GM21360 (cell line): ENCODE data around the gene DLG5.
A peak's percentile ranks its signal among the peaks of the same experiment; 100 is the strongest.

Experiments used
- ATAC-seq: cut with Tn5 transposase; IDR thresholded peaks from one replicate; pipeline ENCODE4 v1.9.1; 2021; ENCODE audit warnings: mild to moderate bottlenecking, moderate library complexity; ENCODE audit not compliant: unreplicated experiment

Gene DLG5

GRCh38 chr10:77850620-77851231 lies 75.8 kb downstream of the DLG5 start:
- no peak for ATAC-seq

- ATAC-seq = no peak
These were observed 77.4 kb downstream of the DLG5 start for GRCh38 chr10:77849039-77849664.

DNA sequence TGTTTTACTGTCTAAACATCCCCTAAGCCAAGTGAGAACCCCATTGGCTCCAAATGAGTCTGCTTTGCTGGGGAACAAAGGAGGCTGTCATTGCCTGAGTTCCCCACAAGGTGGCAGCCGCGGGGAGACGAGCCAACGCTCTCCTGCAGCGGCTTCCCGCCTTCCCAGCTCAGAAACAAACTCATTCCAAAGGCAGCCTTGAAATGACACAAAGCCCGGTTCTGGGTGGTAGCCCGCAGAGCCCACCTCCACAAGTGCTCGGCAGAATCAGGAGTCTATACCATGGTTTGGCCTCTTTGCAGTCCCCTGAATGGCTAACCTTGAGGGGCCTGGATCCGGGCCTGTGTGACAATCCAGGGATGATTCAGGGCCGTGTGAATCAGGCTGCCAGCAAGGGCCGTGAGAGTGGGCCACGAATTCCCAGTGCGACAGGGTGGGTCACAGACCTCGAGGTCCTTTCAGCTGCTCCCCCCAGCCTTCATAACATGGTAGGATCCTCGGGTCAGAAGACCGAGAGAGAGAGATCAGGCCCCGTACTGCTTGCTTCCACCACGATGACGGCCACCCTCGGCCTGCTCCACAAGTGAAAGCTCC lies 79.7 kb downstream of the DLG5 start:
- no peak for ATAC-seq

DNA sequence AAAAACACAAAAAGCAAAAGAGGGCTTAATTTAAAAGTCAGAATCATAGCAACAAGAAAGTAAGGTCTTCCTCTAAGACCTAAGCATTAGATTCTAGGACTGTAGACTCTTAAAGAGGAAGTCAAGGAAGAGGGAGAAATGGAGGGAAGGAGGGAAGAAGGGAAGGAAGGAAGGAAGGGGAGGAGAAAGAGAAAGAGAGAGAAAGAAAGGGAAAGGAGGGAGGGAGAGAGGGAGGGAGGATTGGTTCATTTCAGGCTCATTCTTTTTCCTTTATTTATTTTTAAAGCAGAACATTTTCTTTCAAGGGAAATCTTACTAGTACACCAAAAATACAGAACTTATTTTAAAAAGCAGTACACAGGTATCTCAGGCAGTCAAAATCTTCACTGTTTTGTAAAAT lies 81.1 kb downstream of the DLG5 start:
- no peak for ATAC-seq

DNA sequence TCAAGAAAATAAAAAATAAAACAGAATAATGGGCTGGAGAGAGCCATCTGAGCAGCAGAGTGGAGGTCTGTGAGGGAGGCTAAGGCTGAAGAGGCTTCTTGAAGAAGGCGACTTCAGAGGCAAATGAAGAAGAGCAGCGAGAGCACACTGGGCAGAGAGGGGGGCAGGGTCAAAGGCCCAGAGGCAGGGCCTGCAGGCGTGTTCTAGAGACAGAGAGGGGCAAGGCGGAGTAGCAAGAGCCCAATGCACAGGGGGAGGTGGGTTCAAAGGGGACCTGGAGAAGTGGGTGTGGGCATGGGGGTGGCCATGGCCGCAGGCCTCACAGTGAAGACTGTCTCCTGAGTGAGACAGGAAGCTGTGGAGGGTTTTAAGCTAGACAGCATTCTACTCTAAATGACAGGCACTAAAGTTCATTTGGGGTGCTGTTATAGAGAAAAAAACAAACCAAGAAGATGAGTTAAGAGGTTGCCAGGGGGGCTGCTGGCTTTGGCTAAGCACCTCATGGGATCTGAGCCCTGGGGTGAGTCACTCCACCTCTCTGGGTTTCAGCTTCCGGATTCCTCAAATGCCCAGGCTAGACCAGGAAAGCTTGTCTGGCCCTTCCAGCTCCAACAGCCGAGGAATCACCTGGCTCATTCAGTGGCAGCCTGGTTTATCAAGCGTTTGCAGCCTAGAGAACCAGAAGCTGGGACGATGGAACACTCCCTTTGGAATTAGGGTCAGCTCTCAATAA lies 81.7 kb downstream of the DLG5 start:
- no peak for ATAC-seq

GRCh38 chr10:77844177-77844576 lies 82.4 kb downstream of the DLG5 start:
- ATAC-seq = no peak

- ATAC-seq = no peak
These were observed 83.3 kb downstream of the DLG5 start for GRCh38 chr10:77843264-77843663.

- no peak for ATAC-seq
These were observed 83.8 kb downstream of the DLG5 start for GRCh38 chr10:77842652-77843212.

DNA sequence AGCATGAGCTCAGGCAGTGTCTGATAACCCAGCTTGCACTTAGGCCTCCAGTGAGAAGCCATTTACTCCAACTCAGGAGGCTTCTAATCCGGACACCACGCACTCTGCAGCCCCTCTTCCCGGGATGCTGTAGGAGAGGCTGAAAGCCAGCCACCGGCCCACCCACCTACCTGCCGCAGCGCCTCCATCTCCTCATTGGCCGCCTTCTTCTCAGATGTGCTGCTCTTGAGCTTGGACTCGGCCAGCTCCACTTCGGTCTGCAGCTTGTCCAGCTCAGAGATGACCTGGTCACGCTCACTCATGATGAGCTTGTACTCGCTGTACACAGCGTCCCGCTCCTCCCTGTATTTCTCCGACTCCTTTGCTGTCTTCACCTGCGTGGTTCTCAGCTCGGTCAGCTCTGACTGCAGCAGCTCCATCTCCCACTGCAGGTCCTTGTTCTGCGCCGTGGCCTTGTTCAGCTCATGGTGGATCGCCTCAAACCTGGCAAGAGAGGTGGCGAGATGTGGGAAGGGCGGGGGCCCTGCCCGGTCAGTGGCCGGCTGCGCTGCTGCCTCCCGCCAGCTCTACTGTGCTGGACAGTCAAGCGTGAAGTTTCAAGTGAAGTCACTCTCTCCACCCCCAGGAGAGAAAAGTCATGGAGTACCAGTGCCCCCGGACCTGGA lies 84.7 kb downstream of the DLG5 start:
- ATAC-seq = no peak

DNA sequence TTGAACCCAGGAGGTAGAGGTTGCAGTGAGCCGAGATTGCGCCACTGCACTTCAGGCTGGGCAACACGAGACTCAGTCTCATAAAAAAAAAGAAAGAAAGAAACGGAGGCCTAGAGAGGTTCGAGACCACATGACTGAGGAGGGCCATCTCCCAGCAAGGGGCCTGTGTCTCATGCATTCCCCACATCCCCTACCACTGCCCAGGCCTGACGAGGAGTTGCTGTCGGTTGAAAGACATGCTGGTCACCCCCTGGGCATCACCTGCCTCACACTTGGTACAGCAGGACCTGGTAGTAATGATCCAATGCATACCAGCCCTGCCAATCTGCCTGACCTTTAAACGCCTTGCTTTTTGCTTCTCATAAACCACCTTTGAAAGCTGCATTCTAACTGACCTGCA lies 85.9 kb downstream of the DLG5 start:
- ATAC-seq = no peak

DNA sequence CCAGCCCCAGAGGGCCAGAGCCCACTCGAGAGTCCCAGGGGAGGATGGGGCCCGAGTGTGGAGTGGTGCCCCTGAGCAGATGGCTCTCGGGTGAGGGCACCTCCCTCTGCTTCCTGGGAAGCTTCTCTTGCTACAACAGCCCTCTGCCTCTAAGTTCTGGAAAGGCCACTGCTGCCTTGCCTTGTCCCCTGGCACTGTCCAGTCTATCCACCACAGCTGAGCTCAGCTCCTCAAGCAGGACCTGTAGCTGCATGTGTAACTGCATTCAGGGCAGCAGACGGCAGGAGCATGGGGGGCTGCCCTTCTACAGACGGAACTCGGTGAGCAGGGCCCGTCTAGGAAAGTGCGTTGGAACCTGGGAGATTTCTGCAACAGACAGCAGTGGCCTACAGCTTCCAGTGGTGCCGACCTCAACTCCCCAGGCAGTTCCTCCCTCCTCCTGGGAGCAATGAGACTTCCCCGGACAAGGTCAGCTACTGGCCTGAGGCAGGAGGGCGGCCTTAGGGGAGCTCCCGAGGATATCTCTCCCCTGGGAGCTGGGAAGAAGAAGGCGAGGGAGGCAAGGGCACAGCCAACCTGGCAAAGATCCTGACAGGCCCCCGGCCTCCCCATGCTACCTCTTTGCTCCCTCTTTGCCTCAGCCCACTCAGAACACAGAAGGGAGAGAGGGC lies 88.5 kb downstream of the DLG5 start:
- ATAC-seq = no peak

DNA sequence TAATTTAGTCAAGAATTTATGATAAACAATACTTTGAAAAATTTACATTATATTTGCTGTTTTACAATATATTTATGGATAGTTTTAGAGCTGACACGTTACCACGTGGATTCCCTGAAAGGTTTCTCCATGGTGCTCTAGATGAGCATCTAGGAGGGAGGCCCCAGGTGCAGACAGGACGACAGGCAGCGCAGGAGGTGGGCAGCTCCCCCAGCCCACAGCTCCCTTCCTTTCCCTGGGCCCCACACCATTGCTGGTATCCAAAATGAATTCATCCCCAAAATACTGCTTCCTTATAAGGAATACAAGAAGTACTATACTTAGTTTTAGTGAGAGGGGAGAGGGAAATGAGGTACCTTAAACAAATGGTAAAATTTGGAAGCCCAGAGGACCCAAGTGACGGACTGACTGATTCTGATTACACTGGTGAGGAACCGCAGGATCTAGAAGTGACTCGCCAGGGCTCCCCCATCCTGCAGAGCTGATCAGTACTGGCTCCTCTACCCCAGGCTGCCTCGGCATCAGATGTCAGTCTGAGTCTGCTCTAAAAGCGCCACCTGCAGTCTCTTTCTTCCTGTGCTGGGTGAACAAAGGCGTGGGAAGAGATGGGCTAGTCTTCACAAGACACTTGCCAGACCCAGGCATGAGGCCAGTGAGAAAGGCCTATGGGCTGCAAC lies 89.2 kb downstream of the DLG5 start:
- ATAC-seq = peak; percentile 98

- no peak for ATAC-seq
These were observed 90.2 kb downstream of the DLG5 start for GRCh38 chr10:77836299-77836820.

GRCh38 chr10:77835669-77836086 lies 90.9 kb downstream of the DLG5 start:
- ATAC-seq = no peak

- ATAC-seq = no peak
These were observed 91.4 kb downstream of the DLG5 start for GRCh38 chr10:77834943-77835668.

DNA sequence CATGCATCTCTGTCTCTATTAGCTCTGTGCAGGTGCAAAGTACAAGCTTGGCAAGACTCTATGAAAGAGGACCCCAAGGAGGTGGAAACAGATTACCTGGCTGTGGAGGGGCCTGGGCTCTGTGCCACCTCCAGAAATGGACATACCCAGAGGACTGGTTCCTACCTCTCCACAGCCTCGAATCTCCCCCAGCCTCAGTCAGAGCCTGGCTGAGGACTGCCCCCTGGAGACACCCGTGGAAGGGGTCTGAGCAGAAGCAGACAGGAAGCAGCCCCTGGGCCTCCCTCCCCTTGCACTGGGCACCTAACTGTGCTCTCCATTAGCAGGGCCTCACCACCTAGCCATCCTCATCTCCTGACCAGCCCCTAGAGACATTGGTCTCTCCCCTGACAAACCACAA lies 92.0 kb downstream of the DLG5 start:
- ATAC-seq = no peak

DNA sequence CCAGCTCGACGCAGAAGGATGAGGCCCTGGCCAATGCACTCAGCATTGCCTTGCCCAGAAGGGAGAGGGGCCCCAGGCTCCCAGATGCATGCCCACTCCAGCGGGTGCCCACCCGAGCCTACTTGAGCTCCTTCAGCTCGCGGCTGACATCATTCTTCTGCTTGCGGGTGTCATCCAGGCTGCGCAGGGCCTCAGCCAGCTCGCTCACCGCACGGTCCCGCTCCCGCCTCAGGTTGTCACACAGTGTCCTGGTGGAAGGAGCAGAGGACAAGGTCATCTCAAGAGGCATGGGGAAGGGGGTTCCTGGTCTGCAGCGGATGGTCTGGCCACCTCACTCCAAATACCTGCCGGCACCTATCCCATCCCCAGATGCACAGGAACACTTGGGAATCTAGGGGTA lies 92.8 kb downstream of the DLG5 start:
- ATAC-seq = no peak

GRCh38 chr10:77833225-77833624 lies 93.3 kb downstream of the DLG5 start:
- ATAC-seq = no peak

GRCh38 chr10:77832238-77832637 lies 94.3 kb downstream of the DLG5 start:
- no peak for ATAC-seq
